ENCODE results near the gene INTS7. TPM values are rescaled to one million over a fixed set of nuclear protein-coding genes. Genes with fewer than 3 reads are reported as not detected.

Gene INTS7
- polyA plus RNA-seq, 3 donors: 6.1 to 10.7 (median 7.6) TPM

DNA sequence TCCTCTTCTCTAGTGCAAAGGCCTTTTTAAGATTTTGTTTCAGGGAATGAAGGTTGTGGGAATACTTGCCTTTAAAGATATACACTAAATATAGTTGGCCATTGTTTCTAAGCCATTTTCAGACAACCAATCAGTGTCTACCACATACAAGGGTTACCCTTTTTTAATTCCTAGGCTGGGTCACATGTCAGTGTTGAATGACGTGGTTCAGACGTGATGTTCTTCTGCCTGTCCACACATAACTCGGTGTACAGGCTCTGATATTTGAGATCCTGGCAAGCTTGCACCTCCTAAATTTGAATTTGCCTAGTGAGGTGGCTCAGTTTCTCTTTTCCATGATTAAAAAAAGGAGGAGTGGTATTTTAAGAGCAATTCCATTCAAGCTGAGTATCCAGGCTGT, 39.0 kb upstream of the INTS7 start:
- peaks cover 3 to 28% of the 10 kb centered on the region in 2 donors for H3K36me3 ChIP-seq (replicated peaks in 1 of 2; ENCODE audit: control insufficient read depth in 1 of 2, insufficient read depth in 2 of 2, low read length in 2 of 2)
- intact Hi-C loops (cut with micrococcal nuclease): loop anchor here in 1 of 2 donors (5.0 kb wide), 1 partner anchor 383 kb away; no protein-coding TSS in a partner anchor
- no peaks in the 10 kb centered on the region for H3K4me1 ChIP-seq (ENCODE audit: control insufficient read depth in 1 of 2, insufficient read depth in 2 of 2, low read length in 2 of 2)
- no peaks in the 10 kb centered on the region for H4K20me1 ChIP-seq (ENCODE audit: insufficient read depth, low read length)
- no peaks in the 10 kb centered on the region for H3K4me1 Mint-ChIP-seq
- no peak overlapping the region for H3K4me3 ChIP-seq (replicated peaks in 1 of 3; ENCODE audit: low read depth in 2 of 3, low read length in 3 of 3)
- no peaks in the 10 kb centered on the region for H3K9me3 ChIP-seq (replicated peaks in 1 of 2; ENCODE audit: control insufficient read depth in 1 of 2, insufficient read depth in 1 of 2, low read length in 2 of 2)
- no peak overlapping the region for H3K27ac ChIP-seq (ENCODE audit: low read depth in 1 of 2, low read length in 2 of 2)
- no peaks in the 10 kb centered on the region for H3K27me3 ChIP-seq (ENCODE audit: control insufficient read depth in 2 of 2, insufficient read depth in 2 of 2, low read length in 2 of 2)
- TF ChIP-seq CTCF (IDR thresholded peaks at IDR 0.05): no peak
- H3K4me2 ChIP-seq (replicated peaks; ENCODE audit: extremely low read depth, low read length, poor library complexity, severe bottlenecking): no peak overlapping the region
- no peak overlapping the region for H3K4me3 Mint-ChIP-seq
- peaks cover 11 to 26% of the 10 kb centered on the region in 2 donors for H3K36me3 Mint-ChIP-seq
- H3K9me3 Mint-ChIP-seq: no peaks in the 10 kb centered on the region
- no peak overlapping the region for H3K9ac ChIP-seq (ENCODE audit: insufficient read depth, low read length, poor library complexity, severe bottlenecking)
- no peaks in the 10 kb centered on the region for H3K27me3 Mint-ChIP-seq (ENCODE audit: low read depth in 3 of 3)
- peak overlapping the region; percentile 24 for H2AFZ ChIP-seq (ENCODE audit: insufficient read depth, low read depth, low read length, poor library complexity, severe bottlenecking)
- no peaks in the 10 kb centered on the region for H3K79me2 ChIP-seq (ENCODE audit: insufficient read depth, low read length)
- WGBS (ENCODE audit: insufficient coverage): 100% methylated on average over 1 of the region's 3 CpGs
- no peak for DNase-seq
- peak overlapping the region in 1 of 7 donors; percentile 38 for H3K27ac Mint-ChIP-seq

- Histone ChIP-seq H3K4me2 (replicated peaks; ENCODE audit: extremely low read depth, low read length, poor library complexity, severe bottlenecking) (no peak overlapping the region), H3K9me3 (replicated peaks in 1 of 2; ENCODE audit: control insufficient read depth in 1 of 2, insufficient read depth in 1 of 2, low read length in 2 of 2) (no peaks in the 10 kb centered on the region), H4K20me1 (ENCODE audit: insufficient read depth, low read length) (no peaks in the 10 kb centered on the region), H3K4me3 (replicated peaks in 1 of 3; ENCODE audit: low read depth in 2 of 3, low read length in 3 of 3) (no peak overlapping the region), H3K27me3 (ENCODE audit: control insufficient read depth in 2 of 2, insufficient read depth in 2 of 2, low read length in 2 of 2) (no peaks in the 10 kb centered on the region), H2AFZ (ENCODE audit: insufficient read depth, low read depth, low read length, poor library complexity, severe bottlenecking) (no peak overlapping the region), H3K9ac (ENCODE audit: insufficient read depth, low read length, poor library complexity, severe bottlenecking) (no peak overlapping the region), H3K36me3 (replicated peaks in 1 of 2; ENCODE audit: control insufficient read depth in 1 of 2, insufficient read depth in 2 of 2, low read length in 2 of 2) (peaks cover 7 to 25% of the 10 kb centered on the region in 2 donors), H3K4me1 (ENCODE audit: control insufficient read depth in 1 of 2, insufficient read depth in 2 of 2, low read length in 2 of 2) (no peaks in the 10 kb centered on the region), H3K27ac (ENCODE audit: low read depth in 1 of 2, low read length in 2 of 2) (no peak overlapping the region), H3K79me2 (ENCODE audit: insufficient read depth, low read length) (no peaks in the 10 kb centered on the region)
- H3K27me3 Mint-ChIP-seq (ENCODE audit: low read depth in 3 of 3): no peaks in the 10 kb centered on the region
- H3K36me3 Mint-ChIP-seq: peaks cover 10 to 26% of the 10 kb centered on the region in 2 donors
- H3K4me3 Mint-ChIP-seq: no peak overlapping the region
- H3K27ac Mint-ChIP-seq: no peak overlapping the region
- no peak for DNase-seq
- TF ChIP-seq CTCF (IDR thresholded peaks at IDR 0.05): no peak
- intact Hi-C loops (cut with micrococcal nuclease): loop anchor here in 1 of 2 donors (5.0 kb wide), 1 partner anchor 384 kb away; no protein-coding TSS in a partner anchor
- H3K9me3 Mint-ChIP-seq: no peaks in the 10 kb centered on the region
- no CpG with 5 or more reads among the region's 1 CpG for WGBS (ENCODE audit: insufficient coverage)
- H3K4me1 Mint-ChIP-seq: no peaks in the 10 kb centered on the region
These were observed 38.1 kb upstream of the INTS7 start for GRCh38 chr1:212073490-212073889.

All from CD14-positive monocyte (primary cell).